MCF 10A (cell line): ENCODE data around the gene FBLN1. TPM values are rescaled to one million over a fixed set of nuclear protein-coding genes. Genes with fewer than 3 reads are reported as not detected.

Experiments used
- BruUV-seq: library from RNA; stranded (reverse); fragments of 400-500 nt; replicated peaks from 2 replicates; lab custom pipeline; 2021; lab: Mats Ljungman, UMichigan
- CTCF ChIA-PET: fragments of 300-600 bp; sonication (Branson Sonifier 250); formaldehyde crosslinking; extraction: SDS; loops from one replicate; lab custom pipeline; 2021; ENCODE audit warnings: antibody characterized with exemption, inconsistent platforms; lab: Yijun Ruan, JAX
- POLR2A ChIA-PET: fragments of 300-600, 350-650 bp; sonication (Branson Sonifier 250); formaldehyde crosslinking; extraction: SDS; loops from one replicate; lab custom pipeline; 2020; ENCODE audit warnings: antibody characterized with exemption, inconsistent platforms; lab: Yijun Ruan, JAX
- DNase-seq: peaks from one replicate; pipeline ENCODE4 v3.0.0-alpha.2; 2018; ENCODE audit not compliant: unreplicated experiment
- H3K27ac Mint-ChIP-seq: one replicate; pipeline ENCODE4 v1.8.0; 2022; ENCODE audit warnings: mild to moderate bottlenecking, low read depth, mixed read lengths; ENCODE audit not compliant: unreplicated experiment
- H3K27me3 Mint-ChIP-seq: one replicate; pipeline ENCODE4 v1.8.0; 2022; ENCODE audit warnings: mixed read lengths; ENCODE audit not compliant: insufficient read depth, unreplicated experiment
- H3K36me3 Mint-ChIP-seq: one replicate; pipeline ENCODE4 v1.8.0; 2022; ENCODE audit warnings: mild to moderate bottlenecking, moderate library complexity, mixed read lengths; ENCODE audit not compliant: insufficient read depth, unreplicated experiment
- H3K4me1 Mint-ChIP-seq: one replicate; pipeline ENCODE4 v1.8.0; 2022; ENCODE audit warnings: mixed read lengths; ENCODE audit not compliant: insufficient read depth, unreplicated experiment
- H3K4me3 Mint-ChIP-seq: one replicate; pipeline ENCODE4 v1.8.0; 2022; ENCODE audit warnings: mild to moderate bottlenecking, moderate library complexity, mixed read lengths; ENCODE audit not compliant: unreplicated experiment
- H3K9me3 Mint-ChIP-seq: one replicate; pipeline ENCODE4 v1.8.0; 2022; ENCODE audit warnings: mixed read lengths; ENCODE audit not compliant: unreplicated experiment
- intact Hi-C: fragments of 100-400 bp; cut with micrococcal nuclease; formaldehyde crosslinking; loops from 2 replicates; pipeline ENCODE4 v1.14.1; 2022
- total RNA-seq: library from RNA; stranded (reverse); gene quantifications from 2 replicates; pipeline ENCODE4 v1.2.3, GENCODE V29; 2022
- TF ChIP-seq, protein P1 (sequence below): fragments of 200-600 bp; IDR thresholded peaks from one replicate; pipeline ENCODE4 v1.8.0; 2022; ENCODE audit warnings: antibody characterized with exemption, mild to moderate bottlenecking; ENCODE audit not compliant: unreplicated experiment

FBLN1 gene
- total RNA-seq, 1 experiment from 2014 or later, result 110 TPM

DNA sequence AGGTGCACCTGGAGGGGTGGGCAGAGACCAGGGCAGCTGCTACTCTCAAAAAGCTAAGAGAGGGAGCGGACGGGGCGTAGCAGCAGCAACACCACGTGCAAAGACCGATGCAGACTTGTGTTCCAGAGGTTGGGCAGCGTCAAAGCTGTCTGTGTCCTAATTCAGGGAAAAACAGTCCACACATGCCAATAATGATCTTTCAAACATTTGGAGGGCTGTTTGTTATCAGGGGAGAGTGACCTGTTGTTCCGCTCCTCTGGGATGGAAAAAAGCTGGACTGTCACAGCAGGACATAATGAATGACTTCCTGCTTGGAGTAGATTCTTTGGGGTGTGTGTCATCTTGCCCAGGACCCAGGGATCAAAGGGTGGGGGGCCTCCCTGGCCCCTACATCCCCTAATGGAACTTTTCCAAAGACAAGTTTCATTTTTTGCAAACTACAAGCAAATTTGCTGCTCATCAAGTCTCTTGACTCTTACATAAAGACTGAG is 6.2 kb upstream of the FBLN1 start:
- DNase-seq, result no peak
- BruUV-seq, result no TSS peak
- peaks cover 24% of the 10 kb centered on the region for H3K4me1 Mint-ChIP-seq
- no peak overlapping the region for H3K4me3 Mint-ChIP-seq
- no peaks in the 10 kb centered on the region for H3K9me3 Mint-ChIP-seq
- H3K27me3 Mint-ChIP-seq, result no peaks in the 10 kb centered on the region
- CTCF ChIA-PET, result no interaction called here
- TF ChIP-seq, protein P1, sequence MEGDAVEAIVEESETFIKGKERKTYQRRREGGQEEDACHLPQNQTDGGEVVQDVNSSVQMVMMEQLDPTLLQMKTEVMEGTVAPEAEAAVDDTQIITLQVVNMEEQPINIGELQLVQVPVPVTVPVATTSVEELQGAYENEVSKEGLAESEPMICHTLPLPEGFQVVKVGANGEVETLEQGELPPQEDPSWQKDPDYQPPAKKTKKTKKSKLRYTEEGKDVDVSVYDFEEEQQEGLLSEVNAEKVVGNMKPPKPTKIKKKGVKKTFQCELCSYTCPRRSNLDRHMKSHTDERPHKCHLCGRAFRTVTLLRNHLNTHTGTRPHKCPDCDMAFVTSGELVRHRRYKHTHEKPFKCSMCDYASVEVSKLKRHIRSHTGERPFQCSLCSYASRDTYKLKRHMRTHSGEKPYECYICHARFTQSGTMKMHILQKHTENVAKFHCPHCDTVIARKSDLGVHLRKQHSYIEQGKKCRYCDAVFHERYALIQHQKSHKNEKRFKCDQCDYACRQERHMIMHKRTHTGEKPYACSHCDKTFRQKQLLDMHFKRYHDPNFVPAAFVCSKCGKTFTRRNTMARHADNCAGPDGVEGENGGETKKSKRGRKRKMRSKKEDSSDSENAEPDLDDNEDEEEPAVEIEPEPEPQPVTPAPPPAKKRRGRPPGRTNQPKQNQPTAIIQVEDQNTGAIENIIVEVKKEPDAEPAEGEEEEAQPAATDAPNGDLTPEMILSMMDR, result no peak
- intact Hi-C loops, result no loop called here
- no peaks in the 10 kb centered on the region for H3K36me3 Mint-ChIP-seq
- POLR2A ChIA-PET, result no interaction called here
- H3K27ac Mint-ChIP-seq, result no peak overlapping the region

DNA sequence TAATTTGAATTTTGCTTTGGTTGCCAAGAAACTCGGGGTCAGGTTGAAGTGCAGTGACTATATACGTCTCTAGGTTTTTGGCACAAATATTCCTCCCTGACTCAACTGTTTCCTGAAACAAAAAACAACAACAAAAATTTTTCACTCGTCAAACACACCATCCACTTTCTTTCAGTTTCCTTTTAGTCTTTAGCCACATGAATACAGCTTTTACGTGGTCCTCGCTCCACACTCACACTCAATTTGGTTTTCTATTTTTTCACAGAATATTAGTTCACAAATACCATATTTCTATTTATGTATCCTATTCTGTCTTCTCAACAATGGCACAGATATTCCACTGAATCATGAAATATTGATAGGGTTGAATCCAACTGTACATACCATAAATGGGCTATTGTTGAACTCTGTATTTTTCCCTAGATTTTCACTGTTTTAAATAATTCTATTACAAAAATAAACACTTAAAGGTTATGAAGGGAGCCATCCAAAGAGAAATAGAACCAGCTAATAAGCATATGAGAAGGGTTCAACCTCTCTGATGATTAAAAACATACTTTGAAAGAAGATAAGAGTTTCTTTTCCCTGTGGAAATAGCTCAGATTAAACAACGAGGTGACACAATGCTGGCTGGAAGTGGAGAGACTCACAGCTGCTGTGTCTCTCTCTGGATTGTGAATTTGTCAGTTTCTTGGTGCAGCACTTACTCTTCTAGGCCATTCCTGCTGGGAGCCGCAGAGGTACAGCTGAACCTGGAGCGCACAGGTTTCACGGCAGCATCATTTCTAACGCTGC is 5.1 kb upstream of the FBLN1 start:
- Mint-ChIP-seq H3K4me3 (no peak overlapping the region), H3K27me3 (no peaks in the 10 kb centered on the region), H3K9me3 (no peaks in the 10 kb centered on the region), H3K36me3 (no peaks in the 10 kb centered on the region), H3K27ac (no peak overlapping the region), H3K4me1 (peaks cover 23% of the 10 kb centered on the region)
- TF ChIP-seq, protein P1, result no peak
- intact Hi-C loops, result no loop called here
- no TSS peak for BruUV-seq
- CTCF ChIA-PET, result no interaction called here
- DNase-seq, result no peak
- POLR2A ChIA-PET, result no interaction called here

DNA sequence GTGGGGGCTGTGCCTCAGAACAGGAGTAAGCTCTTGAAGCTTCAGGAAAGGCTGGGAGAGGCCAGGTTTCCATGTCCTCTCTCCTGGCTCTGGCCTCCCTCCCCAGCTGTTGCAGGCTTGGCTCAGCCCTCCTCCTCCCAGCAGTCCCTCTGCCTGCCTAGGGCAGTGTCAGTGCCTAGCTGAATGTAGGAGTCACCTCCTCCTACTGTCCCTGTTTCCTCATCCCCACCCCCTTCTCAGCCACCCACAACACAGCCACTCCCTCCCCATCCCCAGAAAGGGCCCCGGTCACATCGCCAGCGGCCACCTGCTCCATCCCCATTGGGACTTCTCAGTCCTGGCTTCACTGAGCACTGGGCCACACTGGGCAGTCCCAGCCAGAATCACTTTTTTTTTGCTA is 2.9 kb upstream of the FBLN1 start:
- peak; percentile 48 for DNase-seq
- Mint-ChIP-seq H3K27me3 (no peaks in the 10 kb centered on the region), H3K27ac (no peak overlapping the region), H3K9me3 (no peaks in the 10 kb centered on the region), H3K4me1 (peaks cover 13% of the 10 kb centered on the region), H3K36me3 (no peaks in the 10 kb centered on the region), H3K4me3 (no peak overlapping the region)
- ChIA-PET POLR2A (interaction anchor here (0.7 to 1.6 kb wide), 2 partner anchors 8 to 30 kb away, joined by 3 to 7 read pairs; no protein-coding TSS in a partner anchor), CTCF (interaction anchor here (0.6 to 0.7 kb wide), 2 partner anchors 11 to 25 kb away, joined by 3 read pairs; no protein-coding TSS in a partner anchor)
- no TSS peak for BruUV-seq
- TF ChIP-seq, protein P1, result no peak
- intact Hi-C loops, result no loop called here

DNA sequence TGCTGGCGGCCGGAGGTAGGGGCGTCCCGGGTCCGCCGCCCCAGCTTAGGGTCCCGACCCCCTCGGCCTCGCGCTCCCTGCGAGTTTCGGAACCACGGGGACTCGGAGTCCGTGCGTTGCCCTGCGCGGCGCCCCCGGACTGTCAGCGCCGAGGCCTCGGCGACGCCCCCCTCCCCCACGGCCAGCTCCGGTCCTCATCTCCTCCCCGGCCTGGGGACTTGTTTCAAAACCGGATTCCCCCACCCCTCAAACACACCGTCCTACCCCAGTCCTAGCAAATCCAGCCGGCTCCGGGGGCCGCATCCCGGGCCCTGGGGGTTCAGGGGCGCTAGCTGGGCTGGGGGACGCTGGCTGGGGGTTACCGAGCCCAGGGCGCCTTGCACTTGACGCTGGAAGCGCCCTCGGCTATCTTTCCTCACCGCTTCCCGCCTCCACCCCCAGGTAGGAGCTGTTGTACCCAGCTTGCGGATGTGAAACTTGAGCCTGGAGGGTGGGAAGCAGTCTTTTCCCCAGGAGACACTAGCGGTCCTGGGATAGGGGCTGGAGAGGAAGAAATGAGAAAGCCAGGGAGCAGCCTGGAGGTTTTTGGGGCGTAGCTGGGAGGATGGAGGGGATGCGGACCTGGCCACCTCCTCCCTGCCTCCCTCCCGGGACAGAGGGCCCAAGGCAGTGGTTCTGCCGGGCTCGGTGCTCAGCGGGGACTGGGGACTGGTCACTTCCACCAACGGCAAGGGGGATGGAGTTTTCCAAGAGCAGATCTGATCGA is 550 bp downstream of the FBLN1 start:
- peaks cover 13% of the 10 kb centered on the region for H3K4me1 Mint-ChIP-seq
- peak overlapping the region; percentile 85 for H3K4me3 Mint-ChIP-seq
- no peaks in the 10 kb centered on the region for H3K27me3 Mint-ChIP-seq
- POLR2A ChIA-PET, result interaction anchor here (0.8 to 4.6 kb wide), 10 partner anchors 12 to 47 kb away, joined by 3 to 59 read pairs (median 8); no protein-coding TSS in a partner anchor
- CTCF ChIA-PET, result interaction anchor here (0.9 to 2.3 kb wide), 8 partner anchors 13 to 50 kb away, joined by 3 to 9 read pairs (median 4); no protein-coding TSS in a partner anchor
- peak overlapping the region; percentile 86 for H3K27ac Mint-ChIP-seq
- peaks cover 12% of the 10 kb centered on the region for H3K36me3 Mint-ChIP-seq
- BruUV-seq, result no TSS peak
- TF ChIP-seq, protein P1, result no peak
- no peaks in the 10 kb centered on the region for H3K9me3 Mint-ChIP-seq
- peak; percentile 50 for DNase-seq
- intact Hi-C loops, result loop anchor here (2.0 kb wide), 1 partner anchor 50 kb away; no protein-coding TSS in a partner anchor
